ENCODE data around the gene LNPEP.
A peak's percentile ranks its signal among the peaks of the same experiment; 100 is the strongest.

LNPEP gene

DNA sequence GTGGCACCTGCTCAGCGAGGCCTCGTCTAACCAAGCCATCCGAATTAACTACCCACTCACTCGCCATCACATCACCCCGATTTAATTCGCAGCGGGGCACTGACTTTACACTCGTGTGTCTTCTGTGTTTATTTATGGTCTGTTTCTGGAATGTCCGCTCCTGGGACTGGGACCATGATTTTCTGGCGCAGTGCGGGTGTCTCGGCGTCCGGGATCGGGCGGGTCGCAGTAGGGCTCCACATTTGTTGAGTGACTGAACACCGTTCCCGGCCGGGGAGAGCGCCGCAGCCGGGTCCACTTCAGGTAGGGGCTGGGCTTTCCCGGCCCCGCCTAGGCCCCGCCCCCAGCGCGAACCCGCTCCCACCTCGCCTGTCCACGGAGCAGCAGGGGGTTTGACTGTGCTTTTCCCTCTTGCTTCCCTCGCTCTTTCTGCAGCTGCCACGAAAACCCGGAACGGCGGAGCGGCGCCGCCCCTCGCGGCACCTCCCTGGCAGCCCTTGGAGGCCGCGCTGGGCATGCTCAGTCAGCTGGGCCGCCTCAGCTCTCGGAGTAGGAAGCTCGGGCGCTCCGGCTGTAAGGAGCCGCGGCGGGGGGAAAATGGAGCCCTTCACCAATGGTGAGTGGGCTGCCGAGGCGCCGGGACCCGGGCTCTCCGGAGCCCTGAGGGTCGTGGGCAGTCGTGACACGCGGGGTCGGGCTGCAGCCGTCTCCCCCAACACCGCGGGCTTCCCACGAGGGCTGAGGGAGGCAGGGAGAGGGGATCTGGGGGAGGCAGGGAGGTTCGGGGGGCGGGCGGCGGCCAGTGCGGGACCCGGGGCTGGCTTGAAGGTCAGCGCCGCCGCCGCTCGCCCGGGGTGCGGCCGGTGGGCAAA is at the start of gene LNPEP:
LNPEP (plus strand) TSS at position 522 of the 872 bp plus-strand sequence; CDS start at position 598, 76 bp downstream.
- no peak for FAIRE-seq
- DNase-seq (ENCODE audit: low spot score), result peak; percentile 94

DNA sequence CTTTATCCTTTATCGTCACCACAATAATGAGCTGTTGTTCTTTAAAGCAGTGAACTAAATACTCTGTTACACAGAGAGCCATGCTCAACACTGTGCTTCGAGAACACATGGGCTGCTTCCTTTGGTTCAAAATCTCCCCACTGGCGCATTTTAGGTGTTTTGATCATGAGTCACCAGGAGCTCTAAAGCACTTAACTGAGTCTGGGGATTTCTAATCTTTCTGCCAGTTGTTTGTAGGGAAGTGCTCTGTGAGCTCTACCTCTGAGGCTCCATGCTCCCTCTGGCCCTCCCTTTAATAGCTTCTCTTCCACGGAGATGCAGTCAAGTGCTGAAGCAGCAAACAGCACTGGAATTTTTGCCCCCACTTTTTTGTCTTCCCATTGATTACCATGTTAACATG is 42.5 kb upstream of the LNPEP start:
- FAIRE-seq (no peak), DNase-seq (ENCODE audit: low spot score) (peak; percentile 57)

- no peak for FAIRE-seq
- DNase-seq (ENCODE audit: low spot score), result no peak
These were observed 39.6 kb upstream of the LNPEP start for GRCh38 chr5:96896276-96896675.

DNA sequence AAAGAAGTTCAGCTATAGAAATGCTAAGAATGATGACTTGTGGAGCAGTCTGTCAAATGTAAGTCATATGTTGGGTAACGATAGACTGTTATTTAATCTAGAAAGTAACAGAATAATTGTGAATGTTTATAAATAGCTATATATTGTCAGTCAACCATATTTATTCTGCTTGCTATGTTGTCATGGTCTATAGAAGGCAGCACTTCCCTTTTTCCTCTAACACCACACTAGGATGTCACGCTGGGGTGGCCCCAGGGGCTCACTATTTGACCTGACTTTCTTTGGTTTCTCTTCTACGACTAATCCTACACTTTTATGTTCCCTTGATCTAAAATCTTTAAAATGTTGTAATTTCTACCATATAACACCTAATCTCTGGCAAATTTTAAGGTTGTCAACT is 39.1 kb upstream of the LNPEP start:
- DNase-seq (ENCODE audit: low spot score) (no peak), FAIRE-seq (no peak)

GRCh38 chr5:96901384-96901783 is 34.5 kb upstream of the LNPEP start:
- FAIRE-seq (no peak), DNase-seq (ENCODE audit: low spot score) (no peak)

DNA sequence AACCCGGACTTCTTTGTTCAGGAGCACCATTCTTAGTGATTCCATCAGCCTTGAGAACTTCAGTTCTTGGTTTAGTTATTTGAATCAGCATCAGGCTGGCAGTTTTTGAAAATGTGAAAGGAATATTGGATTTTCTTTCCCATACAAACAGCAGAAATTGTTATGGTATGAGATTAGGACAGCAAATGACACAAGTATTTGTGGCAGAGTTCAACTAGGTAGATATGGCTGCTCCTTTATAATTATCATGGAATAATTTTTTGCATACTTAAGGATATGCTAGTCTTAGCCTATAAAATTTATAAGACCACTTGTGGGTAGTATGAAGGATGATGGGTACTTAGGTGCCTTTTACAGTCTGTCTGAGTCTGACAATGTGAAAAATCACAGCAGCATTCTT is 34.0 kb upstream of the LNPEP start:
- DNase-seq (ENCODE audit: low spot score) (no peak), FAIRE-seq (no peak)

GRCh38 chr5:96902876-96903275 is 33.0 kb upstream of the LNPEP start:
- DNase-seq (ENCODE audit: low spot score), result no peak
- no peak for FAIRE-seq

GRCh38 chr5:96903300-96903699 is 32.6 kb upstream of the LNPEP start:
- FAIRE-seq (no peak), DNase-seq (ENCODE audit: low spot score) (no peak)

- no peak for DNase-seq (ENCODE audit: low spot score)
- FAIRE-seq, result no peak
These were observed 31.6 kb upstream of the LNPEP start for GRCh38 chr5:96904054-96904931.

DNA sequence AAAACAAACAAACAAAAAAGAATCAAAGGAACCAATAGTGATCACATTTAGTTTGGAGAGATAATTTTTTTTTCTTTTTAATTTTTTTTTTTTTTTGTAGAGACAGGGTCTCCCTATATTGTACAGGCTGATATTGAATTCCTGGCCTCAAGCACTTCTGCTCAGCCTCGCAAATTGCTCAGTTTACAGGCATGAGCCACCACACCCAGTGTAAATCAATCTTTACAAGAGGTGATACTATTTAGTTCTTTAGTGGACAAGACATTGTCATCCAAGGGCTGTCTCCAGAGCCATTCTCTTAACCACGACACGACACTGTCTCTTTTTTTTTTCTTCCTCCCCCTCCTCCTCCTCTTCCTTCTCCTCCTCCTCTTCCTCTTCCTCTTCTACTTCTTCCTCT is 30.0 kb upstream of the LNPEP start:
- DNase-seq (ENCODE audit: low spot score) (no peak), FAIRE-seq (no peak)

DNA sequence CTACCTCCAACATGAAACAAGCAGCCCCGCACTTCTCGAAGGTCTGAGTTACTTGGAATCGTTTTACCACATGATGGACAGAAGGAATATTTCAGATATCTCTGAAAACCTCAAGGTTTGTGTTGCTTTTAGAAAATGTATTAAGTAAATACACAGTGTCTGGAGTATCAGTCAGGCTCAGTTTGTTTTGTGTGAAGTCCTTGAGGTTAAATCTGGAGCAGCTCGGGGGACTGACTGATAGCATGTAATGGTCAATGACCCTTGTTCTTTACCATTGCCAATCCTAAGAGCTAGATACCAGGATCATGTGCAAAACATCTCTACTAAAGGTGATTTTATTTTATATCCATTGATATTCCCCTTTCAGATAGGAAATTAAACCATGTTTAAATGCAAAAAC is 26.9 kb upstream of the LNPEP start:
- DNase-seq (ENCODE audit: low spot score) (no peak), FAIRE-seq (no peak)

- no peak for FAIRE-seq
- DNase-seq (ENCODE audit: low spot score), result no peak
These were observed 26.4 kb upstream of the LNPEP start for GRCh38 chr5:96909435-96909834.

GRCh38 chr5:96911139-96911538 is 24.7 kb upstream of the LNPEP start:
- FAIRE-seq (no peak), DNase-seq (ENCODE audit: low spot score) (no peak)

GRCh38 chr5:96913233-96913632 is 22.6 kb upstream of the LNPEP start:
- no peak for DNase-seq (ENCODE audit: low spot score)
- no peak for FAIRE-seq

- DNase-seq (ENCODE audit: low spot score) (no peak), FAIRE-seq (no peak)
These were observed 16.1 kb upstream of the LNPEP start for GRCh38 chr5:96919754-96920197.

GRCh38 chr5:96920744-96921355 is 15.0 kb upstream of the LNPEP start:
- FAIRE-seq, result no peak

DNA sequence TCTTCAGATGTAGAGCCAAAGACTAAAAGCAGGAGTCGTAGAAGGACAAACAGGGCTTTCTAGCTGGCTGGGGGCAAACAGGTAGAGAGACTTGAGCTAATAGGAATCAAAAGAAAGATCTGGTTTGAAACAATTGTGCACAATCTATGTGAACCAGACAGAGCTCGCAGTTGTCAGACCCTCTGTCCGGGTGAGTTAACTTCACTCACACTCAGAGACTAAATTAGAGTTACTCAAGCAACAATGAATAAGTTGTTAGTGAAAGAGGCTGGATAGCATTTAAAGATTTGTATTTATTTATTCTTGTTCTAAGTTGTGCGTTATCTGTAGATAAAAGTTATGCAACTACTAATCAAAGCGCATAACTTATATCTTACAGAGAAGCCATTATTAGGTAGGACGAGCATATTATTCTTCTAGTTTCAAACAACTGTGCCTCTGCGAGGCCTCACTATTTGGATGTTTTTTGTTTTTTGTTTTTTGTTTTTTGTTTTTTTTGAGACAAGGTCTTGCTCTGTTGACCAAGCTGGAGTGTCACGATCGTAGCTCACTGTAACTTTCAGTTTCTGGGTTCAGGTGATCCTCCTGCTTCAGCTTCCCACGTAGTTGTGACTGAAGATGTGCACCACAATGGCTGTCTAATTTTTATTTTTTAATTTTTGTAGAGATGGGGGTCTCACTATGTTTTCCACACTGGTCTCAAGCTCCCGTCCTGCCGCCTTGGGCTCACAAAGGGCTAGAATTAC is 13.2 kb upstream of the LNPEP start:
- FAIRE-seq (no peak), DNase-seq (ENCODE audit: low spot score) (no peak)

More at GRCh38 chr5:96920744-96921355, 15.0 kb upstream of the LNPEP start:
- no peak for DNase-seq (ENCODE audit: low spot score)

- no peak for FAIRE-seq
- no peak for DNase-seq (ENCODE audit: low spot score)
These were observed 11.8 kb upstream of the LNPEP start for GRCh38 chr5:96924016-96924443.

DNA sequence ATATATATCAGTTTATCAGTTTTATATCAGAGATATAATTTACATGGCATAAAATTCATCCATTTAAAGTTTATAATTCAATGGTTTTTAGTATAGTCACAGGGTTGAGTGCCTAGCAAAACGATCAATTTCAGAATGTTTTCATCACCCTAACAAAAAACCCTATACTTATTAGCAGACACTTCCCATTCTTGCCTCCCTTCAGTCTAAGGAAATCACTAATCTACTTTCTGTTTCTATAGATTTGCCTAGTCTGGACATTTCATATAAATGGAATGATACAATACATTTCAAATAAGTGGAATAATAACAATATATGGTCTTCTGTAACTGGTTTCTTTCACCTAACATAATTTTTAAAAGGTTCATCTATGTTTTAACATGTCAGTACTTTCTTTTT is 9.6 kb upstream of the LNPEP start:
- no peak for FAIRE-seq
- DNase-seq (ENCODE audit: low spot score), result no peak

- FAIRE-seq (no peak), DNase-seq (ENCODE audit: low spot score) (no peak)
These were observed 8.9 kb upstream of the LNPEP start for GRCh38 chr5:96927008-96927407.

Measured in urothelium cell line (cell line).